Caco-2 (cell line): ENCODE results near the gene SMIM13. TPM values are rescaled to one million over a fixed set of nuclear protein-coding genes. Genes with fewer than 3 reads are reported as not detected.
"Not testable (repeated sequence)": the region's sequence is repeated elsewhere in the genome, so short reads cannot be mapped to it uniquely, and the experiment has no call there.

Experiments
- BruUV-seq: library from RNA; stranded (reverse); fragments of 400-500 nt; replicated peaks from 2 replicates; lab custom pipeline; 2021; lab: Mats Ljungman, UMichigan
- CTCF ChIA-PET: fragments of 300-600 bp; sonication (Branson Sonifier 250); formaldehyde crosslinking; loops from one replicate; lab custom pipeline; 2022; ENCODE audit warnings: antibody characterized with exemption; lab: Charles Lee
- POLR2A ChIA-PET: fragments of 300-600 bp; sonication (Branson Sonifier 250); formaldehyde crosslinking; loops from one replicate; lab custom pipeline; 2022; ENCODE audit warnings: antibody characterized with exemption; lab: Charles Lee
- DNase-seq, 2 experiments: peaks; one replicate each; pipeline versions ENCODE4 v3.0.0 to v3.0.0-alpha.2; 2020 to 2022
- H3K27me3 ChIP-seq: replicated peaks from 2 replicates; pipeline ENCODE4 v1.6.0; 2011; ENCODE audit warnings: low read length; ENCODE audit not compliant: control insufficient read depth, insufficient read depth
- H3K36me3 ChIP-seq: 2 replicates; pipeline ENCODE4 v1.5.1; 2011; ENCODE audit warnings: low read length; ENCODE audit not compliant: control insufficient read depth, insufficient read depth
- H3K4me1 ChIP-seq: fragments of 250-450 bp; sonication (Bioruptor Pico); 2 replicates; pipeline ENCODE4 v1.5.1; 2020; ENCODE audit warnings: mild to moderate bottlenecking
- H3K4me3 ChIP-seq: 2 replicates; pipeline ENCODE4 v1.5.1; 2011; ENCODE audit warnings: low read depth, mild to moderate bottlenecking, control low read depth, low read length
- H3K9me3 ChIP-seq: fragments of 250-450 bp; sonication (Bioruptor Pico); 2 replicates; pipeline ENCODE4 v1.5.1; 2020; ENCODE audit warnings: mild to moderate bottlenecking, moderate library complexity
- H3K27ac Mint-ChIP-seq: one replicate; pipeline ENCODE4 v1.8.0; 2022; ENCODE audit warnings: mixed read lengths; ENCODE audit not compliant: unreplicated experiment
- H3K27me3 Mint-ChIP-seq: one replicate; pipeline ENCODE4 v1.8.0; 2022; ENCODE audit warnings: mixed read lengths; ENCODE audit not compliant: insufficient read depth, unreplicated experiment
- H3K36me3 Mint-ChIP-seq: one replicate; pipeline ENCODE4 v1.8.0; 2022; ENCODE audit warnings: mild to moderate bottlenecking, mixed read lengths; ENCODE audit not compliant: insufficient read depth, unreplicated experiment
- H3K4me1 Mint-ChIP-seq: one replicate; pipeline ENCODE4 v1.8.0; 2022; ENCODE audit warnings: low read depth, mixed read lengths; ENCODE audit not compliant: unreplicated experiment
- H3K4me3 Mint-ChIP-seq: one replicate; pipeline ENCODE4 v1.8.0; 2022; ENCODE audit warnings: mild to moderate bottlenecking, moderate library complexity, mixed read lengths; ENCODE audit not compliant: unreplicated experiment
- H3K9me3 Mint-ChIP-seq: one replicate; pipeline ENCODE4 v1.8.0; 2022; ENCODE audit warnings: mixed read lengths; ENCODE audit not compliant: unreplicated experiment
- CTCF ChIP-seq, 2 experiments: fragments of 200-600 bp in 1 of 2; IDR thresholded peaks; 1 replicate in 1 of 2; 2 replicates in 1 of 2; pipeline versions ENCODE4 v1.5.1 to v1.8.0; 2011 to 2022; ENCODE audit warnings: antibody characterized with exemption in 1 of 2, control low read depth in 1 of 2, inconsistent platforms in 1 of 2, low read depth in 1 of 2, low read length in 1 of 2, mild to moderate bottlenecking in 1 of 2, moderate library complexity in 1 of 2; ENCODE audit not compliant: insufficient read depth in 1 of 2, severe bottlenecking in 1 of 2, unreplicated experiment in 1 of 2
- intact Hi-C: fragments of 100-400 bp; cut with micrococcal nuclease; formaldehyde crosslinking; loops from one replicate; pipeline ENCODE4 v1.10.0; 2022; ENCODE audit not compliant: unreplicated experiment
- total RNA-seq: library from RNA; stranded (reverse); gene quantifications from 2 replicates; pipeline ENCODE4 v1.2.3, GENCODE V29; 2022

SMIM13 gene
- total RNA-seq, 1 experiment from 2014 or later: 18.8 TPM

GRCh38 chr6:11110921-11111768 is 17.5 kb downstream of the SMIM13 start, which contains the start of gene ERVFRD-1:
TSS of gene ERVFRD-1 (minus strand) at chr6:11111725. CDS start at chr6:11105310, 6,415 bp downstream.
- H3K27me3 Mint-ChIP-seq: no peaks in the 10 kb centered on the region
- H3K4me1 Mint-ChIP-seq: peaks cover 7% of the 10 kb centered on the region
- no peak within 1 kb of the TSS; the same call in 1 of the 2 replicates for H3K4me3 ChIP-seq
- H3K4me1 ChIP-seq: peaks cover 20% of the 10 kb centered on the region
- H3K27ac Mint-ChIP-seq: peak within 1 kb of the TSS; percentile 16
- H3K9me3 ChIP-seq: no peaks in the 10 kb centered on the region
- peak within 1 kb of the TSS; percentile 62 for H3K4me3 Mint-ChIP-seq
- no peak for DNase-seq
- no peak for TF ChIP-seq CTCF (IDR thresholded peaks at IDR 0.05; ENCODE audit: insufficient read depth in 1 of 2, low read depth in 1 of 2, low read length in 1 of 2, severe bottlenecking in 1 of 2, unreplicated experiment in 1 of 2)
- H3K9me3 Mint-ChIP-seq: no peaks in the 10 kb centered on the region
- ChIA-PET POLR2A (interaction anchor here (1.0 to 1.2 kb wide), 2 partner anchors 15 to 17 kb away, joined by 3 read pairs; partner anchors contain the start of gene SMIM13), CTCF (interaction anchor here (0.9 to 1.8 kb wide), 3 partner anchors 18 to 157 kb away, joined by 3 to 7 read pairs (median 3); partner anchors contain the start of gene SMIM13)
- peaks cover 8% of the 10 kb centered on the region for H3K36me3 Mint-ChIP-seq
- BruUV-seq: no TSS peak
- H3K36me3 ChIP-seq: no peaks in the 10 kb centered on the region
- intact Hi-C loops: loop anchor here (1.0 kb wide), 1 partner anchor 18 kb away; the partner anchor contains the start of gene SMIM13
- H3K27me3 ChIP-seq: no peaks in the 10 kb centered on the region

GRCh38 chr6:11111769-11112437 is 18.3 kb downstream of the SMIM13 start:
- no peaks in the 10 kb centered on the region for H3K27me3 ChIP-seq
- Mint-ChIP-seq H3K27ac (peak overlapping the region; percentile 16), H3K4me3 (peak overlapping the region; percentile 62), H3K27me3 (no peaks in the 10 kb centered on the region), H3K9me3 (no peaks in the 10 kb centered on the region), H3K36me3 (peaks cover 8% of the 10 kb centered on the region), H3K4me1 (peaks cover 7% of the 10 kb centered on the region)
- BruUV-seq: TSS peak; percentile 36
- ChIA-PET CTCF (interaction anchor here (0.9 to 1.8 kb wide), 3 partner anchors 18 to 157 kb away, joined by 3 to 7 read pairs (median 3); partner anchors contain the start of gene SMIM13), POLR2A (interaction anchor here (1.0 to 1.2 kb wide), 2 partner anchors 16 to 18 kb away, joined by 3 read pairs; partner anchors contain the start of gene SMIM13)
- TF ChIP-seq CTCF (IDR thresholded peaks at IDR 0.05; ENCODE audit: insufficient read depth in 1 of 2, low read depth in 1 of 2, low read length in 1 of 2, severe bottlenecking in 1 of 2, unreplicated experiment in 1 of 2): no peak
- peaks cover 20% of the 10 kb centered on the region for H3K4me1 ChIP-seq
- H3K9me3 ChIP-seq: no peaks in the 10 kb centered on the region
- intact Hi-C loops: loop anchor here (1.0 kb wide), 2 partner anchors 19 to 100 kb away; partner anchors contain the start of gene SMIM13
- H3K36me3 ChIP-seq: no peaks in the 10 kb centered on the region
- H3K4me3 ChIP-seq: no peak overlapping the region; the same call in 1 of the 2 replicates
- DNase-seq: peak; percentile 73 to 80

GRCh38 chr6:11113038-11113437 is 19.4 kb downstream of the SMIM13 start:
- no peak for TF ChIP-seq CTCF (IDR thresholded peaks at IDR 0.05; ENCODE audit: insufficient read depth in 1 of 2, low read depth in 1 of 2, low read length in 1 of 2, severe bottlenecking in 1 of 2, unreplicated experiment in 1 of 2)
- Mint-ChIP-seq H3K27ac (no peak overlapping the region), H3K9me3 (no peaks in the 10 kb centered on the region), H3K36me3 (peaks cover 8% of the 10 kb centered on the region), H3K4me3 (no peak overlapping the region), H3K27me3 (no peaks in the 10 kb centered on the region), H3K4me1 (peaks cover 7% of the 10 kb centered on the region)
- H3K36me3 ChIP-seq: no peaks in the 10 kb centered on the region
- intact Hi-C loops: no loop called here
- CTCF ChIA-PET: no interaction called here
- no peak for DNase-seq
- POLR2A ChIA-PET: no interaction called here
- H3K4me1 ChIP-seq: peaks cover 20% of the 10 kb centered on the region
- H3K9me3 ChIP-seq: no peaks in the 10 kb centered on the region
- no TSS peak for BruUV-seq
- no peak overlapping the region for H3K4me3 ChIP-seq
- H3K27me3 ChIP-seq: no peaks in the 10 kb centered on the region

GRCh38 chr6:11115808-11116536 is 22.3 kb downstream of the SMIM13 start:
- H3K4me1 Mint-ChIP-seq: peaks cover 10% of the 10 kb centered on the region
- POLR2A ChIA-PET, H3K9me3 ChIP-seq, H3K27ac Mint-ChIP-seq, H3K27me3 Mint-ChIP-seq, H3K27me3 ChIP-seq, H3K4me3 ChIP-seq, H3K9me3 Mint-ChIP-seq, intact Hi-C loops, H3K36me3 Mint-ChIP-seq, H3K36me3 ChIP-seq, BruUV-seq, H3K4me3 Mint-ChIP-seq, DNase-seq: not testable (repeated sequence)
- CTCF ChIA-PET: interaction anchor here (0.6 kb wide), 1 partner anchor 444 kb away, joined by 3 read pairs; no protein-coding TSS in a partner anchor
- peaks cover 18% of the 10 kb centered on the region for H3K4me1 ChIP-seq
